ENCODE data around the gene LPAR3. TPM values are rescaled to one million over a fixed set of nuclear protein-coding genes. Genes with fewer than 3 reads are reported as not detected.

The LPAR3 gene
- total and polyA plus RNA-seq, 2 donors (not counting 1 experiment from before 2014, with no cell fraction given) = not detected

DNA sequence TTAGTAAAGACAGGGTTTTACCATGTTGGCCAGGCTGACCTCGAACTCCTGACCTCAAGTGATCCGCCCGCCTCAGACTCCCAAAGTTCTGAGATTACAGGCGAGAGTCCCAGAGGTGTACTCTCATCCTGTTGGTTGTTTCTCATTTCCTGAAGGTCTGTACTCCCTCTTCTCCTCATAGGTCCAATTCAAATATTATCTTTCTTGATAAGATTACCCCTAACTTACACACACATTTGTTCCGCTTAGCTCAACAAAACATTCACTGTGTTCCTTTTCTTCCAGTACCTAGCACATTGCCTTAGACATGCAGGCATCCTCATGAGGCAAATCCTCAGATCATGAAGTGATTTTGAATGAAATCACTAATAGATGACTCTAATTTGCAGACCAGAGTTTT is 130.3 kb downstream of the LPAR3 start:
- Mint-ChIP-seq H3K27me3 (peaks cover 51% of the 10 kb centered on the region), H3K27ac (no peak overlapping the region), H3K9me3 (ENCODE audit: insufficient read depth) (no peaks in the 10 kb centered on the region), H3K4me3 (no peak overlapping the region), H3K4me1 (peaks cover 5% of the 10 kb centered on the region)
- Histone ChIP-seq H3K79me2 (ENCODE audit: control insufficient read depth, insufficient read depth, low read length) (no peaks in the 10 kb centered on the region), H3K4me2 (replicated peaks; ENCODE audit: low read depth, low read length, poor library complexity, severe bottlenecking) (no peak overlapping the region), H3K27ac (ENCODE audit: low read length in 2 of 2) (no peak overlapping the region), H4K20me1 (ENCODE audit: control insufficient read depth, insufficient read depth, low read length, poor library complexity, severe bottlenecking) (no peaks in the 10 kb centered on the region), H3K36me3 (replicated peaks in 1 of 2; ENCODE audit: control extremely low read depth in 1 of 2, control insufficient read depth in 1 of 2, extremely low read depth in 1 of 2, insufficient read depth in 2 of 2, low read length in 1 of 2) (no peaks in the 10 kb centered on the region), H2AFZ (ENCODE audit: insufficient read depth, low read depth, low read length, poor library complexity, severe bottlenecking) (no peak overlapping the region), H3K4me1 (ENCODE audit: control insufficient read depth in 2 of 2, insufficient read depth in 2 of 2, low read length in 2 of 2) (peaks cover 6 to 9% of the 10 kb centered on the region in 2 donors), H3K9me3 (ENCODE audit: control extremely low read depth in 1 of 3, control insufficient read depth in 2 of 3, insufficient read depth in 1 of 3, low read length in 2 of 3) (no peaks in the 10 kb centered on the region), H3K4me3 (ENCODE audit: control extremely low read depth in 1 of 5, extremely low read depth in 1 of 5, insufficient read depth in 1 of 5, low read depth in 2 of 5, low read length in 4 of 5) (no peak overlapping the region), H3K9ac (ENCODE audit: low read length) (no peak overlapping the region), H3K27me3 (replicated peaks in 1 of 4; ENCODE audit: control extremely low read depth in 1 of 4, control insufficient read depth in 3 of 4, insufficient read depth in 4 of 4, low read length in 3 of 4) (peaks cover 0 to 16% (median 1%) of the 10 kb centered on the region in 4 experiments)
- no peak for TF ChIP-seq EZH2 (IDR thresholded peaks at IDR 0.05; ENCODE audit: borderline replicate concordance, insufficient read depth, low read depth, low read length, poor library complexity, severe bottlenecking)
- TF ChIP-seq, protein P1, sequence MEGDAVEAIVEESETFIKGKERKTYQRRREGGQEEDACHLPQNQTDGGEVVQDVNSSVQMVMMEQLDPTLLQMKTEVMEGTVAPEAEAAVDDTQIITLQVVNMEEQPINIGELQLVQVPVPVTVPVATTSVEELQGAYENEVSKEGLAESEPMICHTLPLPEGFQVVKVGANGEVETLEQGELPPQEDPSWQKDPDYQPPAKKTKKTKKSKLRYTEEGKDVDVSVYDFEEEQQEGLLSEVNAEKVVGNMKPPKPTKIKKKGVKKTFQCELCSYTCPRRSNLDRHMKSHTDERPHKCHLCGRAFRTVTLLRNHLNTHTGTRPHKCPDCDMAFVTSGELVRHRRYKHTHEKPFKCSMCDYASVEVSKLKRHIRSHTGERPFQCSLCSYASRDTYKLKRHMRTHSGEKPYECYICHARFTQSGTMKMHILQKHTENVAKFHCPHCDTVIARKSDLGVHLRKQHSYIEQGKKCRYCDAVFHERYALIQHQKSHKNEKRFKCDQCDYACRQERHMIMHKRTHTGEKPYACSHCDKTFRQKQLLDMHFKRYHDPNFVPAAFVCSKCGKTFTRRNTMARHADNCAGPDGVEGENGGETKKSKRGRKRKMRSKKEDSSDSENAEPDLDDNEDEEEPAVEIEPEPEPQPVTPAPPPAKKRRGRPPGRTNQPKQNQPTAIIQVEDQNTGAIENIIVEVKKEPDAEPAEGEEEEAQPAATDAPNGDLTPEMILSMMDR (IDR thresholded peaks at IDR 0.05) = no peak
- ChIA-PET CTCF (interaction anchor here (0.6 to 1.3 kb wide), 2 partner anchors 10 to 623 kb away, joined by 3 read pairs; no protein-coding TSS in a partner anchor), POLR2A (no interaction called here)
- intact Hi-C loops (cut with micrococcal nuclease) = no loop called here
- ATAC-seq (ENCODE audit: low read depth) = no peak
- DNase-seq = no peak
- WGBS (ENCODE audit: insufficient coverage) = 80% methylated on average over 4 of the region's 5 CpGs

Other genes starting within 250 kb of the LPAR3 start
- gene SSX2IP, start 202.7 kb downstream of the LPAR3 start, total RNA-seq = 7.1 and 10.3 TPM in 2 replicates
- 0.95 and 2.4 TPM in 2 replicates for gene SSX2IP, start 202.7 kb downstream of the LPAR3 start, polyA plus RNA-seq
- 25.8 and 35.3 TPM in 2 replicates for gene MCOLN2, start 103.9 kb upstream of the LPAR3 start, total RNA-seq
- gene MCOLN2, start 103.9 kb upstream of the LPAR3 start, polyA plus RNA-seq = 8.1 and 23.9 TPM in 2 replicates
- gene MCOLN3, start 155.3 kb upstream of the LPAR3 start, total RNA-seq = 0.10 TPM in 1 of 2 replicates, not detected in the other
- 0.04 TPM in 1 of 2 replicates, not detected in the other for gene MCOLN3, start 155.3 kb upstream of the LPAR3 start, polyA plus RNA-seq

Data from B cell (primary cell).